BJ (cell line): ENCODE data around the gene OR4D11. TPM values are rescaled to one million over a fixed set of nuclear protein-coding genes. Genes with fewer than 3 reads are reported as not detected.

Experiments used
- CTCF ChIA-PET: fragments of 350-600 bp; formaldehyde crosslinking; extraction: SDS; loops from one replicate; lab custom pipeline; 2021; ENCODE audit warnings: antibody characterized with exemption, inconsistent platforms; lab: Yijun Ruan, JAX
- POLR2A ChIA-PET: fragments of 300-600 bp; sonication (Branson Sonifier 250); formaldehyde crosslinking; extraction: SDS; loops from one replicate; lab custom pipeline; 2021; ENCODE audit warnings: antibody characterized with exemption; lab: Charles Lee
- DNase-seq: peaks from one replicate; pipeline ENCODE4 v3.0.0-alpha.2; 2011; ENCODE audit warnings: low read depth
- H3K27me3 ChIP-seq: 2 replicates; pipeline ENCODE4 v1.6.0; 2011; ENCODE audit warnings: low read length; ENCODE audit not compliant: control insufficient read depth, insufficient read depth
- H3K36me3 ChIP-seq: 2 replicates; pipeline ENCODE4 v1.5.1; 2011; ENCODE audit warnings: low read length; ENCODE audit not compliant: control insufficient read depth, insufficient read depth
- H3K4me3 ChIP-seq: 2 replicates; pipeline ENCODE4 v1.5.1; 2011; ENCODE audit warnings: low read depth, mild to moderate bottlenecking, control low read depth, low read length
- polyA plus RNA-seq: library from polyadenylated mRNA; depleted of rRNA; stranded (reverse); fragments of >200 nt; gene quantifications from 2 replicates; pipeline ENCODE4 v1.2.3, GENCODE V29; 2011
- TF ChIP-seq, protein P1 (sequence below): IDR thresholded peaks from 2 replicates; pipeline ENCODE4 v1.5.1; 2011; ENCODE audit warnings: low read depth, mild to moderate bottlenecking, control low read depth, inconsistent platforms, low read length, moderate library complexity; ENCODE audit not compliant: insufficient read depth

Gene OR4D11
- polyA plus RNA-seq, 1 experiment = not detected

- DNase-seq = no peak
- TF ChIP-seq, protein P1, sequence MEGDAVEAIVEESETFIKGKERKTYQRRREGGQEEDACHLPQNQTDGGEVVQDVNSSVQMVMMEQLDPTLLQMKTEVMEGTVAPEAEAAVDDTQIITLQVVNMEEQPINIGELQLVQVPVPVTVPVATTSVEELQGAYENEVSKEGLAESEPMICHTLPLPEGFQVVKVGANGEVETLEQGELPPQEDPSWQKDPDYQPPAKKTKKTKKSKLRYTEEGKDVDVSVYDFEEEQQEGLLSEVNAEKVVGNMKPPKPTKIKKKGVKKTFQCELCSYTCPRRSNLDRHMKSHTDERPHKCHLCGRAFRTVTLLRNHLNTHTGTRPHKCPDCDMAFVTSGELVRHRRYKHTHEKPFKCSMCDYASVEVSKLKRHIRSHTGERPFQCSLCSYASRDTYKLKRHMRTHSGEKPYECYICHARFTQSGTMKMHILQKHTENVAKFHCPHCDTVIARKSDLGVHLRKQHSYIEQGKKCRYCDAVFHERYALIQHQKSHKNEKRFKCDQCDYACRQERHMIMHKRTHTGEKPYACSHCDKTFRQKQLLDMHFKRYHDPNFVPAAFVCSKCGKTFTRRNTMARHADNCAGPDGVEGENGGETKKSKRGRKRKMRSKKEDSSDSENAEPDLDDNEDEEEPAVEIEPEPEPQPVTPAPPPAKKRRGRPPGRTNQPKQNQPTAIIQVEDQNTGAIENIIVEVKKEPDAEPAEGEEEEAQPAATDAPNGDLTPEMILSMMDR = no peak
- H3K36me3 ChIP-seq = no peaks in the 10 kb centered on the region
- ChIA-PET POLR2A (no interaction called here), CTCF (interaction anchor here (3.9 kb wide), 1 partner anchor 11 kb away, joined by 18 read pairs; no protein-coding TSS in a partner anchor)
- no peaks in the 10 kb centered on the region for H3K27me3 ChIP-seq
- no peak overlapping the region for H3K4me3 ChIP-seq
Measured at GRCh38 chr11:59548309-59548656, 44.9 kb downstream of the OR4D11 start.

DNA sequence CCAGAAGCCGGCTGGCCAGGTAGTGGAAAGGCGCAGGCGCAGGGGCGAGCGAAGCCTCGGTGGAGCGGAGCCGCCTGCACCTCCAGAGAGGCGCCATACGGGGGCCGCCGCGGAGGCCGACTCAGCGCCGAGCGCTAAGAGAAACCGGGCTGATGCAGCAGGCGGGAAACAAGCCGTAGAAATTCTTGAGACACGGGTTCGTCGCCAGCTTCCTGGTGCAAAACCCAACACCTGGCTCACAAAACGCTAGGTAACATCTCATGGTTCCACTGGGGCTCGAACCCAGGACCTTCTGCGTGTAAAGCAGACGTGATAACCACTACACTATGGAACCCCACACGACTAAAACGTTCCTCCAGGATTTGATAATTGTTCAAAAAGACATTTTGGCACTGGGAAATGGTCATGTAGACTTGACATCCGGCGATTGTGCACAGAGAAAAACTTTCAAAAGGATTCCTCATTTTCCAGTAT lies 47.0 kb downstream of the OR4D11 start:
- TF ChIP-seq, protein P1 = peak; percentile 65
- Histone ChIP-seq H3K27me3 (no peaks in the 10 kb centered on the region), H3K4me3 (peak overlapping the region; percentile 67), H3K36me3 (no peaks in the 10 kb centered on the region)
- CTCF ChIA-PET = interaction anchor here (1.9 to 3.9 kb wide), 2 partner anchors 11 to 13 kb away, joined by 4 to 18 read pairs; no protein-coding TSS in a partner anchor
- DNase-seq = peak; percentile 65
- POLR2A ChIA-PET = no interaction called here

- TF ChIP-seq, protein P1 = no peak
- Histone ChIP-seq H3K4me3 (peak overlapping the region; percentile 67), H3K27me3 (no peaks in the 10 kb centered on the region), H3K36me3 (no peaks in the 10 kb centered on the region)
- ChIA-PET CTCF (interaction anchor here (1.4 to 3.9 kb wide), 3 partner anchors 9 to 14 kb away, joined by 4 to 18 read pairs (median 4); no protein-coding TSS in a partner anchor), POLR2A (no interaction called here)
- DNase-seq = peak; percentile 68
Measured at GRCh38 chr11:59550842-59551658, 47.7 kb downstream of the OR4D11 start.

DNA sequence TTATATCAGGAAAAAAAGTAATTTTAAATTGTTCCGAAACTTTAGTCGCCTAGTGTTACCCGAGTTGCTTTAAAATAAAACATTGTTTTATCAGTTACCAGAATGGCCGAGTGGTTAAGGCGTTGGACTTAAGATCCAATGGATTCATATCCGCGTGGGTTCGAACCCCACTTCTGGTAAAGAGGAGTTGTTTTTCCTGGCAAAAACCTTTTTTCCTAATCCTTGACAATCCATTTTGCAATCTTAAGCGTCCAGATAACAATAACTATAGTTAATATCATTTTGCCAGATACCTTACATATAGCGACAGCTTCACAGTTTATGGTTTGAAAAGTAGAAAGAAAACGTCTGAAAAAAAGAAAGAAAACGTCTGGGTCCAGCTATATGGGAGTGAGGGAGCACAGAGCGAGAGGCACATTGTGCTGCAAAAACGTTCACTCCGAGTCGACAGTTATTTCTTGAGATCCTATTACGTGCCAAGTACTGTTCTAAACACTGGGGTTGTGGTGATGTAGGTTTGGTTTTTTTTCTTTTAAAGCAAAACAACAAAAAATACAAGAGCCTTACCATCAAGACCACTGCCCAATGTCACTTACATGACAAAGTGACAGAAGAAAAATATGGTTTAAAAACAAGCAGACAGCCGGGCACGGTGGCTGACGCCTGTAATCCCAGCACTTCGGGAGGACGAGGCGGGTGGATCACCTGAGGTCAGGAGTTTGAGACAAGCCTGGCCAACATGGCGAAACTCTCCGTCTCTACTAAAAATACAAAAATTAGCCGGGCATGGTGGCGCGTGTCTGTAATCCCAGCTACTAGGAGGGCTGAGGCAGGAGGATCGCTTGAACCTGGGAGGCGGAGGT lies 48.5 kb downstream of the OR4D11 start:
- Histone ChIP-seq H3K4me3 (peak overlapping the region; percentile 67), H3K27me3 (no peaks in the 10 kb centered on the region), H3K36me3 (no peaks in the 10 kb centered on the region)
- ChIA-PET POLR2A (no interaction called here), CTCF (interaction anchor here (1.4 to 3.9 kb wide), 2 partner anchors 9 to 14 kb away, joined by 4 to 18 read pairs; no protein-coding TSS in a partner anchor)
- TF ChIP-seq, protein P1 = no peak
- no peak for DNase-seq
